Measurements from ENCODE around the gene GPR42.

GPR42 gene, protein sequence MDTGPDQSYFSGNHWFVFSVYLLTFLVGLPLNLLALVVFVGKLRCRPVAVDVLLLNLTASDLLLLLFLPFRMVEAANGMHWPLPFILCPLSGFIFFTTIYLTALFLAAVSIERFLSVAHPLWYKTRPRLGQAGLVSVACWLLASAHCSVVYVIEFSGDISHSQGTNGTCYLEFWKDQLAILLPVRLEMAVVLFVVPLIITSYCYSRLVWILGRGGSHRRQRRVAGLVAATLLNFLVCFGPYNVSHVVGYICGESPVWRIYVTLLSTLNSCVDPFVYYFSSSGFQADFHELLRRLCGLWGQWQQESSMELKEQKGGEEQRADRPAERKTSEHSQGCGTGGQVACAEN

DNA sequence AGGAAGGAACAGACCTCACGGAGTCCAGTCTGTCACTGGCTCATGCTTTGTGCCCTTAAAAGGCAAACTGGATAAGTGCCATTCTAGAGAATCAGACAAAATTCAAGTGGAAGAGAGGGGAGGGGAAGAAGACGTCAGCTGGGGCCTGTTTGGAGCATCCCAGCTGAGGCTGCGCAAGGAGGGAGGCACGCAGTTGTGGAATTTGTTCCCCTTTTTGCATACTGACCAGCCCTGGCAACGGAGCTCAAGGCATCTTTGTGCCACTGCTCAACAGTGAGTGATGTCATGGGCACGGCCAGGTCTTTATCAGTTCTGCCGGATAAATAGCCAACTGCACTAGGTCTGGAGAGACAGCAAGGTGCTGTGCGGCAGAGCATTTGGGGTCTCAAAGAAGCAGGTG, at the start of gene GPR42:
GPR42 (plus strand) TSS at position 347 of the 400 bp plus-strand sequence. CDS start 292 bp downstream, outside the sequence.
- no peak for DNase-seq

DNA sequence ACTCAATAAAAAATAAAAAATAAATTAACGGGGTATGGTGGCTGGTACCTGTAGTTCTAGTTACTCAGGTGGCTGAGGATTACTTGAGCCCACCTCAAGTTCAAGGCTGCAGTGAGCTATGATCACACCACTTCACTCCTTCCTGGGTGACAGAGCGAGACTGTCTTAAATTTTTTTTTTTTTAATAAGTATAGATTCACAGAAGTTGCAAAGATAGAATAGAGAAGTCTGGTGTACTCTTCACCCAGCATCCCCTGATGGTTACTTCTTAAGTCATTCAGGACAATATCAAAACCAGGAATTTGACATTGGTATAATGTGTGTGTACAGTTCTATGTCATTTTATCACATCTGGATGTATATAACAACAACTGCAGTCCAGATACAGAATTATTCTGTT, 49.6 kb upstream of the GPR42 start:
- DNase-seq: no peak

DNA sequence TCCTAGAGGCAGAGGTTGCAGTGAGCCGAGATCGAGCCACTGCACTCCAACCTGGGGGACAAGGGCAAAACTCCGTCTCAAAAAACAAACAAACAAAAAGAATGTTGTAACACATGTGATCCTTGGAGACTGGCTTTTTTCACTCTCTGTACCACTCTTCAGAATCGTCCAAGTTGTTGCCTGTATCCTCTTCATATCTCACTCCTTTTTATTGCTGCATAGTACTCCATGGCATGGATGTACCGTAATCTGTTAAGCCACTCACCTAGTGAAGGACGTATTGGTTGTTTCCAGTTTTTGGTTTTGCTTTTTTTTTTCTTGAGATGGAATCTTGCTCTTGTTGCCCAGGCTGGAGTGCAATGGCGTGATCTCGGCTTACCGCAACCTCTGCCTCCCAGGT, 48.9 kb upstream of the GPR42 start:
- no peak for DNase-seq

DNA sequence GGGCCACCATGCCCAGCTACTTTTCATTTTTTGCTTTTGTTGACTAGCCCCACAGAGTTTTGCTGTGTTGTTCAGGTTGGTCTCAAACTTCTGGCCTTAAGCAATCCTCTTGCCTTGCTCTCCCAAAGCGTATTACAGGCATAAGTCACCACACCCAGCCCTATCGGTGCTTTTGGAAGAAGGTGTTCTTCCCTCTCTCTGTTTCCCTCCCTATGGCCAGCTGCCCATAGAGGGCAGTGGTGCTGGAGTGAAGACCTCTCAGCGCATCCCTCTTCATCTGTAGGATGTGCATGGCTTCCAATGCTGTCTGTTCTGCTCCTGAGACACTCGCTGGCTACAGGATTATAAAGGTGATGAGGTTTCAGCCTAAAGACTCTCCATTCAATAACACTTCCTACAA, 43.2 kb upstream of the GPR42 start:
- no peak for DNase-seq

DNA sequence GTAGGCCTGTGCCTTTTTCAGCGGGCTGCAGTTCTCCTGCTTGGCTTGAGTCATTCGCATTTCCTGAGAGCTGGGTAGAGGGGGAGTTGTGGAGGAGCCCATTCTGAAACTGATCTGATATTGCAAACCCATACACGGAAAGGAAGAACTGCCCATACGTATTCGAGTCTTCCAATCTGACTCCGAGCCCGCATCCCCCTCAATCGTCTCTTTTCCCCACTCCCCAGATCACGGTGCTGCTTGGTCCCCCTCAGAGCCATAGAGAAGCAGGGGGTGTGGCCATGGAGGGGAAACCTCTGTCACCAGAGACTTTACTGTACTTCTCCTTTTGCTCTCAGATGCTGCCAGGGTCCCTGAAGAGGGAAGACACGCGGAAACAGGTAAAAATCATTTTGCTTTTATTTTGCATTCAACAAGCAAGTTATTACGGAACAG, 42.0 kb upstream of the GPR42 start, which contains the start of gene CD22:
CD22 (plus strand) TSS at position 337 of the 435 bp plus-strand sequence. CDS start 2,854 bp downstream, outside the sequence.
- DNase-seq: no peak

DNA sequence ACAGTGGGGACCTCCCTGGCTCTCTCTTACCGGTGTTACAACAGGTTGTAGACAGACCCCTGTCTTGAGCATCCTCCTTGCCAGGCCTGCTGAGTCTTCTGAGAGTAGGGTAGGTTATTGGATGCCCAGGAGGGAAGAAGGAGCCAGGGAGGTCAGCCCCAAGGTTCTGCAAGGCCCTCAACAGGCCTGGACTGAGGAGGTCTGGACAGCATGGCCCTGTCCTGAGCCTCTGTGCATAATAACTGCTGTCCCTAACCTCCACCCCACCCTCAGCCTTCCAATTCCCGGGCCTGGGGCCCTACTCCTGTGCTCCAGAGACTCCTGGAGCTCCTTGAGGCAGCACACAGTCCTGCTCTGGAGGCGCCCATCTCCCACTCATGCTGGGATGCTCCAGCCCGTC, 41.5 kb upstream of the GPR42 start:
- DNase-seq: no peak

DNA sequence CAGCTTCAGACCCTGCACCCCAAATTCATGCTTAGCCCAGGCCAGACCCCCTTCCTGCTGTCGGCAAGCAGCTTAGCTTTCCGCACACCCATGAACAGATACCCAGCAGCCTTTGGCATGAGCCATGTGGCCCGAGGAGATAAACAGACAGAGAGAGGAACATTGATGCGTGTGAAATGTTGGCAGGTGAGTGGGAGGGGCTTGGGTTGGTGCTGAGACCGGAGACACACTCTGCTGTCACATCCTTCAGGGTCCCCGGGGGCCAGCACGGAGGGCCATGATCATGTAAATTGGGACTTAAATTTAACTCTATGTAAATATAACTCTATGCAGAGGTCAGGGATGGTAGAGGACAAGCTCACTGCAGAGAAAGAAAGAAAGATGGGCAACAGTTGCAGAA, 40.4 kb upstream of the GPR42 start:
- DNase-seq: no peak

DNA sequence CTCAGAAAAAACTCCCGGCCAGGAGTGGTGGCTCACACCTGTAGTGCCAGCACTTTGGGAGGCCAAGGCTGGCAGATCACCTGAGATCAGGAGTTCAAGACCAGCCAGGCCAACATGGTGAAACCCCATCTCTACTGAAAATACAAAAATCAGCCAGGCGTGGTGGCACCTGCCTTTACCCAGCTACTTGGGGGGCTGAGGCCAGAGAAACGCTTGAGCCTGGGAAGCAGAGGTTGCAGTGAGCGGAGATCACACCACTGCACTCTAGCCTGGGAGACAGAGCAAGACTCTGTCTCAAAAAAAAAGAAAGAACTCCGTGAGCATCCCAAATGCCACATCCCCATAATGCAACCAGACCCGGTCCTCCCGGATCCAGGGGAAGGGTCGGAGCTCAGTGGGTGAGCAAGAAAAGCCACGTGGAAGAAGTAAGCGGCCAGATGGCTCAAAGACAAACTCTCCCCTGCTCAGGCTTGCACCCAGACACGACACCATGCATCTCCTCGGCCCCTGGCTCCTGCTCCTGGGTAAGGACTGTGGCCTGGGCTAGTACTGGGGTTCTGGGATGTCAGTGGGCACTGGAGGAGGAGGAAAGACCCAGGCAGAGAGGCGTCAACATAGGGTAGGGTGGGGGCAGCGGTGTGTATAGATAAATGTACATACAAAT, 39.2 kb upstream of the GPR42 start:
- no peak for DNase-seq

DNA sequence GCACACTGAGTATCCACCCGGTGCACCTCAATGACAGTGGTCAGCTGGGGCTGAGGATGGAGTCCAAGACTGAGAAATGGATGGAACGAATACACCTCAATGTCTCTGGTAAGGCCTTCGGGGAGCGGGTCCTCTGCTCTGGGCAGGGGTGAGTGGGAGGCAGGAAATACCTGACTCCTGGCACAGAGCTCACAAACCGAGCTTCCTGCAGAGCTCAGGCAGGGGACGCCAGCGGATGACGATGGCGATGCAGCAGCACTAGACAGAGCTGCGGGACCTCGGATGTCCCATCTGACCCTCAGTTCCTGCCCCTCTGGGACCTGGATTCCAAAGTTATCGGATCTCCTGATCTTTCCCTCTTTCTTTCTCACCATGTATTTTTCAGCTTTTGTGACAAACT, 38.1 kb upstream of the GPR42 start:
- no peak for DNase-seq

DNA sequence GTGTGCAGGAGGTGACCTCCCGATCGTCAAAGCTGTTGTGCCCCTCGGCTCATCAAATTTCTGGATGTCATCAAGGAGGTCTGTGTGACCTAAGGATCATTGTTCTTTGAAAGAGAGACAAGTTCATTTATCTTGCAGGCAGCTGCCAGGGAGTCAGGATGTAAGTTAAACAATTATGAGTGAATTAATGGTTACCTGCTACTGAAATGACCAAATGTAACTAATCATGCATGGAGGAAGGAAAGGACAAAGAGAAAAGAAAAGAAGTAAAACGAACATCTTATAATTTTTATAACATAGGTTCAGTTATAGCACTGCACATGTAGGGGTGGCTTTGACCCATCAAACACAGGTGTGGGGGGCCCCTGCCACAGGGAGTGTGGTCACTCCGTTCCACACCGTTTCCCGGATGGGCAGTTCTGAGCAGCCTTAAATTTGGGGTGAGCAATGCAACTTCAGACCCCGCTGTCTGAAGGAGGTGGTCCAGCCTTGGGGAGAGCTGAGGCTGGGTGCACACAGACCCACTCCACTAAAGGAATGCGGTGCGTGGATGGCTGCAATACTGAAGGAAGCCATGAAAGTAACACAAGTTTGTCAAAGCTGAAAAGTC, 36.6 kb upstream of the GPR42 start:
- DNase-seq: no peak

DNA sequence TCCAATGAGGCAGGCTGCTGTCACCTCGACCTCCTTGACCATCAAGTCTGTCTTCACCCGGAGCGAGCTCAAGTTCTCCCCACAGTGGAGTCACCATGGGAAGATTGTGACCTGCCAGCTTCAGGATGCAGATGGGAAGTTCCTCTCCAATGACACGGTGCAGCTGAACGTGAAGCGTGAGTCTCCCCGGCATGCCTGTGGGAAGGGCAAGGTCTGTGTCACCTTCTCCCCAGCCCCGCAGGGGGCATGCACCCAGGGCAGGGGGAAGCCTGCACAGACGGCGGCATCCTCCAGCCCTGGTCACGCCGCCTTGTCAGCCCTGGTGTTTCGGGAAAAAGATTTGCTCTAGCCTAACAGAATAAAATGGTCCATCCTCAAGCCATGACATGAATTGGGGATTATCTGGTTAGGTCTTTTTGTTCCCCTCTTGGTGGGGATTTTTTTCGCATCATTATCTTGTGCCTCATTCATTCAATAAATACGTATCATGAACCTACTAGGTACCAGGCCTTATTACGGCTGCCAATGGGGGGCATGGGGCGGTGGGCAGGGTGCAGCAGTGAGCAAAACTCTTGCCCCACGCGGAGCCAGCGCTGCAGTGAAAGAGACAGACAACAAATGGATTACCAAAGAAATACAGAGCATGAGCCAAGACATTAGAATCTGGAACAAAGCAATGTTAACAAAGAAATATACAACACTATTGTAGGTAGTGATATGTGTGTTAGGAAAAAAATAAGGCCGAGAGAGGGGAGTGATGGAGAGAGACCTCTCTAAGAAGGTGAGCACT, 34.5 kb upstream of the GPR42 start:
- no peak for DNase-seq

DNA sequence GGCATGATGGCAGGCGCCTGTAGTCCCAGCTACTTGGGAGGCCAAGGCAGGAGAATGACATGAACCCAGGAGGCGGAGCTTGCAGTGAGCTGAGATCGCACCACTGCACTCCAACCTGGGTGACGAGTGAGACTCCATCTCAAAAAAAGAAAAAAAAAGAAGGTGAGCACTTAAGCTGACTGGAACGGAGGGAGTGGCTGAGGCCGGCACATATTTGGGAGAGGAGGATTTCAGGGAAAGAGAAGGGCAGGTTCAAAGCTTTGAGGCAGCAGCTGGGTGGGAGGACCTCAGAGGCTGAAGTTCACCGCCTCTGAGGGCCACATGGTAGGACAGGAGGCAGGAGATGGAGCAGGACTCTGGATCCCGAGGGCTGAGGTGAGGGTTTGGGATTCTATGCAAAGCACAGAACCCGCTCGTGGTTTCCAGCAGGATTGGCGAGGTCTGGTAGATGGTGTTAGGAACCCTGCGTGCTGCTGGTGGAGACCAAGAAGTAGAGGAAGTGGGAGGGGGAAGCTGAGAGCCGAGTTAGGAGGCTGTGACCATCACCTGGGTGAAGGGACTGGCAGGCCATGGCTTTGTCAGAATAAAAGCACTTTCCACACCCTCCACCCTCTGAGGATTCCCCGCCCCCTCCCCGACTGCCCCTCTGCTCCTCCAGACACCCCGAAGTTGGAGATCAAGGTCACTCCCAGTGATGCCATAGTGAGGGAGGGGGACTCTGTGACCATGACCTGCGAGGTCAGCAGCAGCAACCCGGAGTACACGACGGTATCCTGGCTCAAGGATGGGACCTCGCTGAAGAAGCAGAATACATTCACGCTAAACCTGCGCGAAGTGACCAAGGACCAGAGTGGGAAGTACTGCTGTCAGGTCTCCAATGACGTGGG, 33.5 kb upstream of the GPR42 start:
- no peak for DNase-seq

DNA sequence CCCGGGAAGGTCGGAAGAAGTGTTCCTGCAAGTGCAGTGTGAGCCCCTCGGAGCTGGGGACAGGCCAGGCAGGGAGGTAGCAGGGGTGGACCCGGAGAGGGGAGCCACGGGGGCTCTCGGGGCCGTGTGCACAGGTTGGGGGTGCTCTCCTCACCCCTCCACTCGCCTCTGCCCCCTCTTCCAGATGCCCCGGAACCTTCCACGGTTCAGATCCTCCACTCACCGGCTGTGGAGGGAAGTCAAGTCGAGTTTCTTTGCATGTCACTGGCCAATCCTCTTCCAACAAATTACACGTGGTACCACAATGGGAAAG, 32.9 kb upstream of the GPR42 start:
- no peak for DNase-seq

DNA sequence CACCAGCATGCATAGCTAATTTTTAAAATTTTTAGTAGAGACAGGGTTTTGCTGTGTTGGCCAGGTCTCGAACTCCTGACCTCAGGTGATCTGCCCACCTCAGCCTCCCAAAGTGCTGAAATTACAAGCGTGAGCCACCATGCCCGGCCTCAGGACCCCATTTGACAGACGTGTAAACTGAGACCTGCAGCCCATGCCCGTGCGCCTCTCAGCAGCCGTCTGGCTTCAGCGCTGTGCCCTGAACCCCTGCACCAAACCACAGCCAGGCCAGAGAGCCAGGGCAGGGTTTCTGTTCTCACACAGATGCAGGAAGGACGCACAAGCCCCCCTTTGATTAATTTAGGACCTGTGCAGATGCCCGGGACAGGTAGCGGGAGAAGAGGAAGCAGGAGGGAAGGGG, 30.4 kb upstream of the GPR42 start:
- no peak for DNase-seq

DNA sequence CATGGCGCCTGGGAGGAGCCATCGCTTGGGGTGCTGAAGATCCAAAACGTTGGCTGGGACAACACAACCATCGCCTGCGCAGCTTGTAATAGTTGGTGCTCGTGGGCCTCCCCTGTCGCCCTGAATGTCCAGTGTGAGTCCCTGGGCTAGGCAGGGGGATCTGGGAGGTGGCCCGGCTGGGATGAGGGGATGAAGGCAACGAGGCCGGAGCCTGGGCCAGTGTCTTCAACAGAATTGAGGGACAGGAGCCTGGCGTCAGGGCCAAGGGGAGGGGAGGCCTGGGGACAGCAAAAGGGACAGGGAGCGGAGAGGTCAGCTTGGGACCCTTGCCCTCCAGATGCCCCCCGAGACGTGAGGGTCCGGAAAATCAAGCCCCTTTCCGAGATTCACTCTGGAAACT, 29.9 kb upstream of the GPR42 start:
- no peak for DNase-seq

DNA sequence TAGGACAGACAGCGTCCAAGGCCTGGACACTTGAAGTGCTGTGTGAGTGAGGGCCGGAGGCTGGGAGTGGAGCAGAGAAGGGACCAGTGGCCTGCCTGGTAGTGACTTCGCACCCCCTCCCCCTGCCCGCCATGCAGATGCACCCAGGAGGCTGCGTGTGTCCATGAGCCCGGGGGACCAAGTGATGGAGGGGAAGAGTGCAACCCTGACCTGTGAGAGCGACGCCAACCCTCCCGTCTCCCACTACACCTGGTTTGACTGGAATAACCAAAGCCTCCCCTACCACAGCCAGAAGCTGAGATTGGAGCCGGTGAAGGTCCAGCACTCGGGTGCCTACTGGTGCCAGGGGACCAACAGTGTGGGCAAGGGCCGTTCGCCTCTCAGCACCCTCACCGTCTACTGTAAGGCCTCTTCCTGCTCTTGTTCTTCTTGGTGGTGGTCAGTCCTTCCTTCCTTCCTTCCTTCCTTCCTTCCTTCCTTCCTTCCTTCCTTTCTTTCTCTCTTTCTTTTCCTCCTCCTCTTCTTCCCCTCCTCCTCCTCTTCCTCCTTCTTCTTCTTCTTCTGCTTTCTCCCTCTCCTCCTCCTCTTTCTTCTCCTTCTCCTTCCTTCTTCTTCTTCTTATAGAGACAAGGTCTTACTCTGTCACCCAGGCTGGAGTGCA, 29.2 kb upstream of the GPR42 start:
- DNase-seq: no peak

DNA sequence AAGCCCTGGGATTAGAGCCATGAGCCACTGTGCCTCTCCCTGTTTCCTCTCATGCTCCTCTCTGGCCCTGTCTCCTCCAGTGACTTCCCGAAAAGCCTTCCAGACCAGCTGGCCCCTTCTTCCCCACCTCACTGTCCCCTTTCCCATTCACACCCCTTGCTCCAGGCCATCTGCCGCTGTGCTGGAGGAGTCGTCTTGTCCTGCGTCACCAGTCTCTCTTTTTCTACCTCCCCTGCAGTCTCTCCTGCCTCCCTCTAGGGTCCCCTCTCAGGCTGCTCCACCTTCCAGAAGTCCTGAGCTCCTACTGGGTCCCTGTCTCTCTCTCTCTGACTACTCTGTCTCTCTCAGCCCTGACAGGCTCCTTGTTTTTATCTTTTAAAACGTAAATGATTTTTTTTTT, 28.4 kb upstream of the GPR42 start:
- DNase-seq: no peak

DNA sequence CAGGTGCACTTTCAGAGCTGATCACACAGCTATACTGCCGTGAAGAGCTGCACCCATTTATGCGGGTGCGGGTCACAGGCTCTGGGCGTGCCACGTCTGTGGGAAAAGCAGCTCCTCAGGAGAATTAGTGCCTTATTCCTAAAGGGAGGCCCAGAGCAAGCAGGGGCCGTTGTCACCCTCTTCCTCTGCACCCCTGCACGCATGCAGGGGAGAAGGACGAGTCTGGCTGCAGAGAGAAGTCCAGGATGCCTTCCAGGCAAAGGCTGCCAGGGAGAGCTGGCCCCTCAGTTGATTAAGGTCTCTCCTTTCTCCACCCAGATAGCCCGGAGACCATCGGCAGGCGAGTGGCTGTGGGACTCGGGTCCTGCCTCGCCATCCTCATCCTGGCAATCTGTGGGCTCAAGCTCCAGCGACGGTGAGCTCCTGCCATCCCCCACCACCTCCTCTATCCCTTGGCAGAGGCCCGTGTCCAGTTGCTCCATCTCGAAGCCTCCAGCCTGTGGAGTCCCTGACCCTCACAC, 26.3 kb upstream of the GPR42 start:
- DNase-seq: no peak

DNA sequence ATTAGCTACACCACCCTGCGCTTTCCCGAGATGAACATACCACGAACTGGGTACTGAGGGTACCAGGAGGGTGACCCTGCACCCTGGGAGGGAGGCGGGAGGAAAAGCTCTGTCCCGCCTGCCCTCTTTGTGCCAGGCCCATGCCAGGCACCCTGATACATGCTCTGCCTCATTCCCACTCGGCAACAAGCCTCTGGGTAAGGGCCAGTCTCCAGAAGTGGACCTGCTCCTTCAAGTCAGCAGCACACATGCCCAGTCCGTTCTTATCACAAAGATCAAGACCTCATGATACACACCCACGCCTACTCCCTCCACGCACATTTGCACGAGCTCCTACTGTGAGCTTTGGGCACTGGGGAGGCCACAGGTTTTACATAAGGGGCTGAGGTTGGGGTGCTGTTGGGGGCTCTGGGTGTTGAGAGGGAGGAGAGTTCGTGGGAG, 25.2 kb upstream of the GPR42 start:
- DNase-seq: no peak

DNA sequence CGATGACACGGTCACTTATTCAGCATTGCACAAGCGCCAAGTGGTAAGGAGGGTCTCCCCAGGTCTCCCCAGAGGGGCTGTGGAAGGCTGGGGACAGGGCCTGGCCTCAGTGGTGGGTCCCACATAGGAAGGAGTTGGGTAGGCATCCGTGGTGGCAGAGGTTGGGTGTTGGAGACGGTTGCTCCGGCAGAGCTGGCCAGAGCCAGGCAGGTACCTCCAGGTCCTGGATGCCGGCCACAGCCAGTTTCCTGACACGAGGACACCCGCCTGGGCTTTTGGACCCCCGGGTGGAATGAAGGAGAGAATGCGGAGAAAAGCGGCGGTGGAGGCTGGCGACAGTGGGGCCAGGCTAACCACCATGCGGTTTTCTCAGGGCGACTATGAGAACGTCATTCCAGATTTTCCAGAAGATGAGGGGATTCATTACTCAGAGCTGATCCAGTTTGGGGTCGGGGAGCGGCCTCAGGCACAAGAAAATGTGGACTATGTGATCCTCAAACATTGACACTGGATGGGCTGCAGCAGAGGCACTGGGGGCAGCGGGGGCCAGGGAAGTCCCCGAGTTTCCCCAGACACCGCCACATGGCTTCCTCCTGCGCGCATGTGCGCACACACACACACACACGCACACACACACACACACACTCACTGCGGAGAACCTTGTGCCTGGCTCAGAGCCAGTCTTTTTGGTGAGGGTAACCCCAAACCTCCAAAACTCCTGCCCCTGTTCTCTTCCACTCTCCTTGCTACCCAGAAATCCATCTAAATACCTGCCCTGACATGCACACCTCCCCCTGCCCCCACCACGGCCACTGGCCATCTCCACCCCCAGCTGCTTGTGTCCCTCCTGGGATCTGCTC, 24.4 kb upstream of the GPR42 start:
- no peak for DNase-seq

All from SIG-M5 (cell line).